ENCODE data around the gene FAM200C. TPM values are rescaled to one million over a fixed set of nuclear protein-coding genes. Genes with fewer than 3 reads are reported as not detected.

FAM200C gene
- total and polyA plus RNA-seq, 9 of the 15 experiments (the other 6 are each of a cell fraction or from before 2014, with no cell fraction given): 1.3 to 7.0 (median 1.8) TPM

DNA sequence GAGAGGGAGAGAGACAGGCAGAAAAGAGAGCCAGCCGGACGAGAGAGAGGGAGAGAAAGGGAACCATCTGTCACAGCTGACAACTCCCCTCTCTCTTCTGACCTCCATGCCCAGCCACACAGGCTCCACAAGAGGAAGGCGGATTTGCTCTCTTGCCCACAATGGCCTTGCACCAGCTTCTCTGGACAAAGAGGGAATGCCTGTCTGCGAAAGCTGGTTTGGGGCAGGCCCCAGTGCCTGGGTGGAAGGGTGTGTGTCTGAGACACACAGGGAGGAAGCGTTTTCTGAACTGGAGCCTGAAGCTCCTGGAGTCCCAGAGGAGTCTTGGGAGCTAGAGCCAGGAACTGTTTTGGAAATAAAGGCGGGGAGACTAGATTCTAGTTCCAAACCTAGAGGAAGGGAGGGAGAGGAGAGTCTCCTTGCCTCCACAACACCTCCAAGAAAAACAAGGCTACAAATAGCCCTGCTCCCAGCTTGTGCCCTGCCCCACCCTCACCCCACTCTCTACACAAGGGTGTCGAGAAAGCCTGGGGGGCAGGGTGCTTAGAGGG, 41.9 kb downstream of the FAM200C start:
- WGBS (ENCODE audit: insufficient coverage, low coverage, missing lambda C conversion rate): 3% methylated on average over 5 of the region's 7 CpGs
- no peak overlapping the region for H3K4me3 ChIP-seq
- no peaks in the 10 kb centered on the region for H3K9me3 ChIP-seq (replicated peaks; ENCODE audit: control insufficient read depth, insufficient read depth, low read depth, low read length)
- ChIA-PET CTCF (ENCODE audit: low intra/inter-chr PET ratio) (no interaction called here), POLR2A (no interaction called here)
- no peaks in the 10 kb centered on the region for H3K36me3 ChIP-seq (ENCODE audit: control insufficient read depth, insufficient read depth, low read length)
- FAIRE-seq: no peak
- no TSS peak for BruUV-seq (replicated peaks)
- no peak overlapping the region for H3K9ac ChIP-seq (ENCODE audit: insufficient read depth in 1 of 2, low read depth in 2 of 2, low read length in 2 of 2)
- peaks cover 0 to 46% of the 10 kb centered on the region in 2 experiments; a peak in 4 of 5 replicates for H3K27me3 ChIP-seq (ENCODE audit: control insufficient read depth in 2 of 2, insufficient read depth in 2 of 2, low read length in 2 of 2)
- in situ Hi-C loops (cut with MboI): no loop called here
- H4K20me1 ChIP-seq (replicated peaks; ENCODE audit: control insufficient read depth, insufficient read depth, low read length): no peaks in the 10 kb centered on the region; the same call in 1 of the 2 replicates
- DNase-seq (ENCODE audit: extremely low read depth in 1 of 4, low spot score in 3 of 4): no peak
- H3K9me1 ChIP-seq (ENCODE audit: control insufficient read depth, insufficient read depth, low read length): no peaks in the 10 kb centered on the region
- no peak overlapping the region for H3K27ac ChIP-seq (ENCODE audit: extremely low read depth, low read depth, low read length)
- intact Hi-C loops (cut with micrococcal nuclease): no loop called here
- peaks cover 0 to 6% of the 10 kb centered on the region in 2 experiments; a peak in 4 of 5 replicates for H3K4me1 ChIP-seq (replicated peaks in 1 of 2; ENCODE audit: control insufficient read depth in 2 of 2, insufficient read depth in 2 of 2, low read length in 2 of 2)
- ATAC-seq: no peak
- H2AFZ ChIP-seq (ENCODE audit: low read depth, low read length): no peak overlapping the region
- H3K79me2 ChIP-seq (ENCODE audit: control insufficient read depth, insufficient read depth, low read length): no peaks in the 10 kb centered on the region
- H3K4me2 ChIP-seq (ENCODE audit: insufficient read depth, low read length): no peak overlapping the region
- TF ChIP-seq SRSF7 (optimal IDR thresholded peaks at IDR 0.05; ENCODE audit: low read depth, low read length): no peak
- TF ChIP-seq, protein P1, sequence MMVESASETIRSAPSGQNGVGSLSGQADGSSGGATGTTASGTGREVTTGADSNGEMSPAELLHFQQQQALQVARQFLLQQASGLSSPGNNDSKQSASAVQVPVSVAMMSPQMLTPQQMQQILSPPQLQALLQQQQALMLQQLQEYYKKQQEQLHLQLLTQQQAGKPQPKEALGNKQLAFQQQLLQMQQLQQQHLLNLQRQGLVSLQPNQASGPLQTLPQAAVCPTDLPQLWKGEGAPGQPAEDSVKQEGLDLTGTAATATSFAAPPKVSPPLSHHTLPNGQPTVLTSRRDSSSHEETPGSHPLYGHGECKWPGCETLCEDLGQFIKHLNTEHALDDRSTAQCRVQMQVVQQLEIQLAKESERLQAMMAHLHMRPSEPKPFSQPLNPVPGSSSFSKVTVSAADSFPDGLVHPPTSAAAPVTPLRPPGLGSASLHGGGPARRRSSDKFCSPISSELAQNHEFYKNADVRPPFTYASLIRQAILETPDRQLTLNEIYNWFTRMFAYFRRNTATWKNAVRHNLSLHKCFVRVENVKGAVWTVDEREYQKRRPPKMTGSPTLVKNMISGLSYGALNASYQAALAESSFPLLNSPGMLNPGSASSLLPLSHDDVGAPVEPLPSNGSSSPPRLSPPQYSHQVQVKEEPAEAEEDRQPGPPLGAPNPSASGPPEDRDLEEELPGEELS (CRISPR knock-in tag; IDR thresholded peaks at IDR 0.05; ENCODE audit: borderline replicate concordance): no peak

DNA sequence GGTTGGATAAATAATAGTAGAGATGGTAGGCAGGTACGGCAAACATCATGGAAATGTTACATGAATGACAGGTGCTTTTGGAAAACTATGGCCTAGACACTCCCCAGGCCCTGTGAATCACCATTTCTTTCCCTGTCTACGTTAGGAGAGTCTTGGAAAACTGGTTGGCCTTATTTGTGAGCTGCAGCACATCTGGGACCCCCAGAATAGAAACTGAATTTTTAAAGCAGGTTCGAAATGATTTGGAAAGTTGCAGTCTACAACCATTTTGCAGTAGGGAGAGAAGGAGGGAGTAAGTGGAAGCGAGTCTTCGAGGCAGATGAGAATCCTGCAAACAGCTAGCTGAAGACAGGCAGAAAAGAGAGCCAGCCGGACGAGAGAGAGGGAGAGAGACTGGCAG, 42.5 kb downstream of the FAM200C start:
- ATAC-seq: no peak
- no peaks in the 10 kb centered on the region for H3K79me2 ChIP-seq (ENCODE audit: control insufficient read depth, insufficient read depth, low read length)
- in situ Hi-C loops (cut with MboI) (no loop called here), intact Hi-C loops (cut with micrococcal nuclease) (no loop called here)
- H3K36me3 ChIP-seq (ENCODE audit: control insufficient read depth, insufficient read depth, low read length): no peaks in the 10 kb centered on the region
- H4K20me1 ChIP-seq (replicated peaks; ENCODE audit: control insufficient read depth, insufficient read depth, low read length): no peaks in the 10 kb centered on the region; the same call in 1 of the 2 replicates
- no peak overlapping the region for H2AFZ ChIP-seq (ENCODE audit: low read depth, low read length)
- no peaks in the 10 kb centered on the region for H3K9me3 ChIP-seq (replicated peaks; ENCODE audit: control insufficient read depth, insufficient read depth, low read depth, low read length)
- FAIRE-seq: no peak
- ChIA-PET POLR2A (interaction anchor here (0.6 kb wide), 1 partner anchor 46 kb away, joined by 4 read pairs; no protein-coding TSS in a partner anchor), CTCF (ENCODE audit: low intra/inter-chr PET ratio) (no interaction called here)
- no TSS peak for BruUV-seq (replicated peaks)
- peaks cover 0 to 49% of the 10 kb centered on the region in 2 experiments; a peak in 4 of 5 replicates for H3K27me3 ChIP-seq (ENCODE audit: control insufficient read depth in 2 of 2, insufficient read depth in 2 of 2, low read length in 2 of 2)
- H3K9ac ChIP-seq (ENCODE audit: insufficient read depth in 1 of 2, low read depth in 2 of 2, low read length in 2 of 2): no peak overlapping the region
- no peak overlapping the region for H3K4me3 ChIP-seq
- DNase-seq (ENCODE audit: extremely low read depth in 1 of 4, low spot score in 3 of 4): no peak
- H3K9me1 ChIP-seq (ENCODE audit: control insufficient read depth, insufficient read depth, low read length): no peaks in the 10 kb centered on the region
- peaks cover 0 to under 1% of the 10 kb centered on the region in 2 experiments; a peak in 2 of 5 replicates for H3K4me1 ChIP-seq (replicated peaks in 1 of 2; ENCODE audit: control insufficient read depth in 2 of 2, insufficient read depth in 2 of 2, low read length in 2 of 2)
- H3K27ac ChIP-seq (ENCODE audit: extremely low read depth, low read depth, low read length): no peak overlapping the region
- TF ChIP-seq LARP7 (IDR thresholded peaks at IDR 0.05) (no peak), NR2C1 (IDR thresholded peaks at IDR 0.05) (no peak), NR2C1 (tag; IDR thresholded peaks at IDR 0.05) (no peak), FOXK2 (conservative IDR thresholded peaks at IDR 0.05 in 1 of 2, IDR thresholded peaks at IDR 0.05 in 1 of 2; ENCODE audit: low read depth in 2 of 2) (no peak), ZNF766 (CRISPR knock-in tag; conservative IDR thresholded peaks at IDR 0.05) (no peak)
- TF ChIP-seq, protein P2, sequence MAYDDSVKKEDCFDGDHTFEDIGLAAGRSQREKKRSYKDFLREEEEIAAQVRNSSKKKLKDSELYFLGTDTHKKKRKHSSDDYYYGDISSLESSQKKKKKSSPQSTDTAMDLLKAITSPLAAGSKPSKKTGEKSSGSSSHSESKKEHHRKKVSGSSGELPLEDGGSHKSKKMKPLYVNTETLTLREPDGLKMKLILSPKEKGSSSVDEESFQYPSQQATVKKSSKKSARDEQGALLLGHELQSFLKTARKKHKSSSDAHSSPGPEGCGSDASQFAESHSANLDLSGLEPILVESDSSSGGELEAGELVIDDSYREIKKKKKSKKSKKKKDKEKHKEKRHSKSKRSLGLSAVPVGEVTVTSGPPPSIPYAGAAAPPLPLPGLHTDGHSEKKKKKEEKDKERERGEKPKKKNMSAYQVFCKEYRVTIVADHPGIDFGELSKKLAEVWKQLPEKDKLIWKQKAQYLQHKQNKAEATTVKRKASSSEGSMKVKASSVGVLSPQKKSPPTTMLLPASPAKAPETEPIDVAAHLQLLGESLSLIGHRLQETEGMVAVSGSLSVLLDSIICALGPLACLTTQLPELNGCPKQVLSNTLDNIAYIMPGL (CRISPR knock-in tag; IDR thresholded peaks at IDR 0.05): no peak
- TF ChIP-seq, protein P3, sequence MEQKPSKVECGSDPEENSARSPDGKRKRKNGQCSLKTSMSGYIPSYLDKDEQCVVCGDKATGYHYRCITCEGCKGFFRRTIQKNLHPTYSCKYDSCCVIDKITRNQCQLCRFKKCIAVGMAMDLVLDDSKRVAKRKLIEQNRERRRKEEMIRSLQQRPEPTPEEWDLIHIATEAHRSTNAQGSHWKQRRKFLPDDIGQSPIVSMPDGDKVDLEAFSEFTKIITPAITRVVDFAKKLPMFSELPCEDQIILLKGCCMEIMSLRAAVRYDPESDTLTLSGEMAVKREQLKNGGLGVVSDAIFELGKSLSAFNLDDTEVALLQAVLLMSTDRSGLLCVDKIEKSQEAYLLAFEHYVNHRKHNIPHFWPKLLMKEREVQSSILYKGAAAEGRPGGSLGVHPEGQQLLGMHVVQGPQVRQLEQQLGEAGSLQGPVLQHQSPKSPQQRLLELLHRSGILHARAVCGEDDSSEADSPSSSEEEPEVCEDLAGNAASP (IDR thresholded peaks at IDR 0.05): no peak
- 7% methylated on average over 6 of the region's 7 CpGs for WGBS (ENCODE audit: insufficient coverage, low coverage, missing lambda C conversion rate)
- no peak overlapping the region for H3K4me2 ChIP-seq (ENCODE audit: insufficient read depth, low read length)

Data from K562 (cell line).